NT2/D1 (cell line): Measurements from ENCODE around the gene ZBTB7B.

Experiments
- YY1 ChIP-seq: IDR thresholded peaks from 2 replicates; pipeline ENCODE4 v1.6.1; 2011; ENCODE audit not compliant: insufficient read length, insufficient read depth
- ZNF274 ChIP-seq: IDR thresholded peaks from 2 replicates; pipeline ENCODE4 v1.6.1; 2011; ENCODE audit warnings: mild to moderate bottlenecking, low read depth, low read length

DNA sequence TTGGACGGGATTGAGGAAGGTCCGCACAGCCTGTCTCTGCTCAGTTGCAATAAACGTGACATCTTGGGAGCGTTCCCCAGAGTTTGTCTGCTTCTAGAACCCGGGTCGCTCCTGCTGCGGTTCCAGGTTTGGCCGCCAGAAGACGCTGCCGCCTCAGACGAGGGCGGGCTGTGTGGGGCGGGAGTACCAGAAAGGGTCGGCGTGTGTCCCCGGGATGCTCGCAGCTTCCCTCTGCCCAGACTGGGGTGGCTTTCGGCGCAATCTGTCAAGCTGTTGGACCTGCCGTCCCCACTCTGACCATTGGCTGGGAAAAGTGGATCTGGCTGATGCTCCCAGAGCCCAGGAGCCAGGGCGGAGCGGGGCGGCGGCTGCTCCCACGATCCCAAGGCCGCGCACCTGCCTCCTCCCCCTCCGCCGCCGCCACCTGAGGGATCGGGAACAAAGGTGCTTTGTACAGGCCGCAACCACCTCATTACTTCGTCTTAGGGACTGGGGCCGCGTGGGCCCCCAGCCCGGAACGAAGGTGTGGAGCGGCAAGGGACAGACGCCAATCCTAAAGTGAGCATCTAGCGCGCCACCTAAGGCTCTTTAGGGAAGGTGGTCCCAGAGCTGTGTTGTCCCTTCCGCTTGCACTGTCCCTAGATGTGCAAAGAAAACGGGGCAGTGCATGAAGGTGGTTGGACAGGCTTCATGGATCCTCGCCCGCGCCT lies 60.3 kb downstream of the ZBTB7B start:
- TF ChIP-seq ZNF274 (no peak), YY1 (no peak)
